ENCODE results near the gene EXOC6.

The EXOC6 gene

DNA sequence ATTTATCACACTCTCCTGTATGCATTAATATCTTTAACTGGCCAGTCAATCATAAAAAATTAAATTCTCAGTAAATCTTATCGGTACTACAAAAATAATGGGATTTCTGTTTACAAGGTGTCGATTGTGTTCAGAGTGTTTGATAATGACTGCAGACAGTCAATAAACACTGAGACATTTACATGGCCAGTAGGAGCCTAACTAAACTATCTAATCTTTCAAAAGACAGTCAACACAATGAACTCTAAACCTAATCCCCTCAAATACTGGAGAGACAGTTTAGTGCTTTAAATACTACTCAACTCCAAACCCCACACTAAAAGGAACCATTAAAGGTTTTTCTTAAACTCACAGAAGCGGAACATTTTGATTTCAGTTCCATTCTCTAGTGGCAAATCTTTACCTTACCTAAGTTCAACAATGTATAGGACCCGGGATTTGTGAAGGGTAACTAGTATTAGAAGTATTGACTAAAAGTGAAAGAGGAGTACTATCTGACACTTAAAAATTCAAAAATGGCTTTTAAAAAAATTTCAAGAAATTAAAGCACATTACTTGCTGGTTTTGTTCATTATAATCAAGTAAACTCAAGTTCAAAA lies 37.3 kb upstream of the EXOC6 start:
- no peak for TF ChIP-seq CTCF (IDR thresholded peaks at IDR 0.05; ENCODE audit: control insufficient read depth, insufficient read depth, low read depth, low read length, missing control alignments)
- no peak for DNase-seq (ENCODE audit: low read depth)
- H3K4me3 ChIP-seq (ENCODE audit: control insufficient read depth, low read depth, low read length), result no peak overlapping the region

- no peak for TF ChIP-seq CTCF (IDR thresholded peaks at IDR 0.05; ENCODE audit: control insufficient read depth, insufficient read depth, low read depth, low read length, missing control alignments)
- no peak for DNase-seq (ENCODE audit: low read depth)
- no peak overlapping the region for H3K4me3 ChIP-seq (ENCODE audit: control insufficient read depth, low read depth, low read length)
Observed at GRCh38 chr10:92811986-92812385, 36.3 kb upstream of the EXOC6 start.

DNA sequence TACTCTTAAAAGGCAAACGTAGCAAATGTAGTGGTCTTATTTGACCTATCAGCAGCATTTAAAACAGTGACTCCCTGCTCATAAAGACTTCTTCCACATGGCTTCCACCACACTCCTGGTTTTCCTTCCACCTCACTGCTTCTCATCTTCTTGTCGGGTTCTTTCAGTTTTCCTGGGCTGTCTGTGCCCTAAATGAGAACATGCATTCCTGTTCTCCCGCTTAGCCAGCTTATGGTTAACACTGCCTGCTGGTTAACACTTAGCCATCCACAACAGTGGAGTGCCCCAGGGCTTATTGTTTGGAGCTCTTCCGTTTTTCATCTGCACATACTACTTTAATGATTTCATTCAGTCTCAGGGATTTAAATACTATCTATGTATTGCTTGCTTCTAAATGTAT lies 34.3 kb upstream of the EXOC6 start:
- no peak overlapping the region for H3K4me3 ChIP-seq (ENCODE audit: control insufficient read depth, low read depth, low read length)
- no peak for DNase-seq (ENCODE audit: low read depth)
- TF ChIP-seq CTCF (IDR thresholded peaks at IDR 0.05; ENCODE audit: control insufficient read depth, insufficient read depth, low read depth, low read length, missing control alignments), result no peak

DNA sequence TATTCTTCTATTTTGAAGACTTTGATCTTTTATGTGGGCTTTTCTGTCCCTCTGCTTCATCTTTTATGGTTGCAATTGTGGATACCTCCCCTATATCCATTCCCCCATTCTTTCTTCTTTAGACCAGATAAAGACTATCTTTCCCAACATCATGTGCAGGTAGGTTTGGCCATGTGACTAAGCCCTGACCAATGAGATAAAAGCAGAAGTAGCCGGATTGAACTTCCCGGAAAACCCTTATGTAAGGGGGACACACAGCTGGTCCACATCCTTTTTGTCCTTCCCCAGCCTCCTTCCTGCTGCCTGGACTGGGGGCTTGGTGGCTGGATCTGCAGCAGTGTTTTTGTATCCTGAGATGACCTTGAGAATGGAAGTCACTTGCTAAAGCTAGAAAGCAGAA lies 33.5 kb upstream of the EXOC6 start:
- H3K4me3 ChIP-seq (ENCODE audit: control insufficient read depth, low read depth, low read length), result no peak overlapping the region
- TF ChIP-seq CTCF (IDR thresholded peaks at IDR 0.05; ENCODE audit: control insufficient read depth, insufficient read depth, low read depth, low read length, missing control alignments), result no peak
- DNase-seq (ENCODE audit: low read depth), result no peak

- DNase-seq (ENCODE audit: low read depth), result peak; percentile 32
- no peak for TF ChIP-seq CTCF (IDR thresholded peaks at IDR 0.05; ENCODE audit: control insufficient read depth, insufficient read depth, low read depth, low read length, missing control alignments)
- H3K4me3 ChIP-seq (ENCODE audit: control insufficient read depth, low read depth, low read length), result no peak overlapping the region
Observed at GRCh38 chr10:92816091-92816531, 32.2 kb upstream of the EXOC6 start.

GRCh38 chr10:92822060-92822634 lies 26.2 kb upstream of the EXOC6 start:
- DNase-seq (ENCODE audit: low read depth), result peak; percentile 46
- no peak for TF ChIP-seq CTCF (IDR thresholded peaks at IDR 0.05; ENCODE audit: control insufficient read depth, insufficient read depth, low read depth, low read length, missing control alignments)
- H3K4me3 ChIP-seq (ENCODE audit: control insufficient read depth, low read depth, low read length), result no peak overlapping the region

Measured in AG09309 (cell line).